ENCODE results near the gene BSN.

BSN gene

GRCh38 chr3:49534581-49535441 lies 19.5 kb upstream of the BSN start:
- H3K36me3 ChIP-seq (ENCODE audit: control insufficient read depth in 1 of 2, insufficient read depth in 2 of 2, low read length in 2 of 2), result peaks cover 24 to 29% of the 10 kb centered on the region in 2 donors

DNA sequence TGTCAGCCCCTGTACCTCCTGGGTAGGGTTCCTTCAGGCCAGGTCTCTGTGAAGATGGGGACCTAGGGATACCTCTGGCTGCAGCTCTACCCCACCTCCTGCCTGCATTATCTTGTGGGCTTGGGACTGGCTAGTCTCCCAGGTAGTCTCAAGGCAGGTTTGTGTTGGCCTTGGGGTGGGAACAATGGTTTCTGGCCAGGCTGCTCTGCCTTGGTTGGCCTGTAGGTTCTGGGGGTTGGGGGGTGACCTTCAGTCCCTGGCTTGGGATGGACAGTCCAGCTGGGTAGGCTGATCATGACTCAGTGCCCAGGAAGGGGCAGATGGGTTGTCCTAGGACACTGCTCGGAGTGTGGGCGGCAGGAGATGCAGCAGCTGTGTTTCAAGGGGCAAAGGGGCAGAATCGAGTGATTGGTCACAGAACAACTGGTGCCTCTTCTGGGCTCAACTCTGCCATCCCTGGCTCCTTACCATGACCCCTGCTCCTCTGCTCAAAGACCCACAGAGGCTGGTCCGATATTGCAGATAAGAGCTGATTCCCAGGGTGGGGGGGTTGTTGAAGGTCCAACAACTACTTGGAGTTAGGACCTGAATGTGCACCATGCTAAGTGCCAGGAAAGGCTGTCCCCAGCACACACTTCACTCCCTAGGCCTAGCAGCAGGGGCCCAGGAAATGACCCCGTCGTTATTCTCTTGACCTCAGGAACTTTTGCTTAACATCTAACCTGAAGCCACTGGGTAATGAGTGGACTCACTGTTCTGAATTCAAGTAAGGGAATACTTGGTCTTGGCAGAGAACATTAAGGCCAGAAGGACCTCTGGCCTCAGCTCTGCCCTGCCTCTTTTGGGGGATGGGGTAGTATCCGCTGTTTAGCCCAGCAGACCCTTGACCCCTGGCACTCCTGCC lies 18.1 kb upstream of the BSN start:
- Histone ChIP-seq H3K9me3 (ENCODE audit: control insufficient read depth in 1 of 2, low read length in 2 of 2) (no peaks in the 10 kb centered on the region), H3K4me1 (ENCODE audit: control insufficient read depth in 1 of 2, insufficient read depth in 2 of 2, low read length in 2 of 2) (peaks cover 13 to 15% of the 10 kb centered on the region in 2 donors), H3K9ac (ENCODE audit: low read depth in 1 of 2, low read length in 2 of 2) (peak overlapping the region in 1 of 2 donors; percentile 10), H3K27ac (ENCODE audit: low read depth, low read length) (no peak overlapping the region), H3K27me3 (ENCODE audit: control insufficient read depth in 1 of 2, insufficient read depth in 2 of 2, low read length in 2 of 2) (no peaks in the 10 kb centered on the region), H3K4me3 (ENCODE audit: low read depth in 1 of 2, low read length in 2 of 2) (no peak overlapping the region), H3K36me3 (ENCODE audit: control insufficient read depth in 1 of 2, insufficient read depth in 2 of 2, low read length in 2 of 2) (peaks cover 18 to 24% of the 10 kb centered on the region in 2 donors)

More at GRCh38 chr3:49534581-49535441, 19.5 kb upstream of the BSN start:
- H3K27me3 ChIP-seq (ENCODE audit: control insufficient read depth in 1 of 2, insufficient read depth in 2 of 2, low read length in 2 of 2), result no peaks in the 10 kb centered on the region
- H3K4me3 ChIP-seq (ENCODE audit: low read depth in 1 of 2, low read length in 2 of 2), result no peak overlapping the region
- H3K9me3 ChIP-seq (ENCODE audit: control insufficient read depth in 1 of 2, low read length in 2 of 2), result no peaks in the 10 kb centered on the region
- H3K27ac ChIP-seq (ENCODE audit: low read depth, low read length), result peak overlapping the region; percentile 41
- peak overlapping the region in 1 of 2 donors; percentile 22 for H3K9ac ChIP-seq (ENCODE audit: low read depth in 1 of 2, low read length in 2 of 2)
- peaks cover 7 to 9% of the 10 kb centered on the region in 2 donors for H3K4me1 ChIP-seq (ENCODE audit: control insufficient read depth in 1 of 2, insufficient read depth in 2 of 2, low read length in 2 of 2)

DNA sequence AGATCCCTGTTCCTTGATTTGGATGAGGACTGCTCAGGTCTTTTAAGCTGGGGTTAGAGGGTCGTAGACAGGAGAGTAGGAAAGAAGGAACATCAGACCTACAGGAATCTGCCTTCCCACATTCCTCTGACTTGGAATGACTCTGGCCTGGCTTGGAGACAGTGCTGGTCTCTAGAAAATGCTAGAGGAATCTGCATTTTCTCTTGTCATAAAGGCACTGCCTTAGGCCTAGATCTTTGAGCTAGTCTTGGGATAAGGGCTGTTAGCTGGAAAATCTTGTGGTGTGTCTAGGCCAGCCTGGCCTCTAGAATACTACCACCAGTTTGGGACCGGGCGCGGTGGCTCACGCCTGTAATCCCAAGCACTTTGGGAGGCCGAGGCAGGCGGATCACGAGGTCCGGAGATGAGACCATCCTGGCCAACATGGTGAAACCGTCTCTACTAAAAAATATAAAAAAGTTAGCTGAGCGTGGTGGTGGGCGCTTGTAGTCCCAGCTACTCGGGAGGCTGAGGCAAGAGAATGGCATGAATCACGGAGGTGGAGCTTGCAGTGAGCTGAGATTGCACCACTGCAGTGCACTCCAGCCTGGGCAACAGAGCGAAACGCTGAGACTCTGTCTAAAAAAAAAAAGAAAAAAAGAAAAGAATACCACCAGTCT lies 17.3 kb upstream of the BSN start:
- Histone ChIP-seq H3K4me1 (ENCODE audit: control insufficient read depth in 1 of 2, insufficient read depth in 2 of 2, low read length in 2 of 2) (peaks cover 13 to 15% of the 10 kb centered on the region in 2 donors), H3K27me3 (ENCODE audit: control insufficient read depth in 1 of 2, insufficient read depth in 2 of 2, low read length in 2 of 2) (no peaks in the 10 kb centered on the region), H3K4me3 (ENCODE audit: low read depth in 1 of 2, low read length in 2 of 2) (no peak overlapping the region), H3K9ac (ENCODE audit: low read depth in 1 of 2, low read length in 2 of 2) (peak overlapping the region in 1 of 2 donors; percentile 10), H3K9me3 (ENCODE audit: control insufficient read depth in 1 of 2, low read length in 2 of 2) (no peaks in the 10 kb centered on the region), H3K36me3 (ENCODE audit: control insufficient read depth in 1 of 2, insufficient read depth in 2 of 2, low read length in 2 of 2) (peaks cover 10 to 16% of the 10 kb centered on the region in 2 donors), H3K27ac (ENCODE audit: low read depth, low read length) (no peak overlapping the region)

GRCh38 chr3:49539659-49540560 lies 14.4 kb upstream of the BSN start:
- H3K27ac ChIP-seq (ENCODE audit: low read depth, low read length), result peak overlapping the region; percentile 28
- H3K27me3 ChIP-seq (ENCODE audit: control insufficient read depth in 1 of 2, insufficient read depth in 2 of 2, low read length in 2 of 2), result no peaks in the 10 kb centered on the region
- no peaks in the 10 kb centered on the region for H3K9me3 ChIP-seq (ENCODE audit: control insufficient read depth in 1 of 2, low read length in 2 of 2)
- peaks cover 13 to 15% of the 10 kb centered on the region in 2 donors for H3K4me1 ChIP-seq (ENCODE audit: control insufficient read depth in 1 of 2, insufficient read depth in 2 of 2, low read length in 2 of 2)
- peaks cover 0 to 4% of the 10 kb centered on the region in 2 donors for H3K36me3 ChIP-seq (ENCODE audit: control insufficient read depth in 1 of 2, insufficient read depth in 2 of 2, low read length in 2 of 2)
- H3K9ac ChIP-seq (ENCODE audit: low read depth in 1 of 2, low read length in 2 of 2), result peak overlapping the region; percentile 46 to 73
- H3K4me3 ChIP-seq (ENCODE audit: low read depth in 1 of 2, low read length in 2 of 2), result peak overlapping the region; percentile 65 to 76

GRCh38 chr3:49552087-49552486 lies 2.2 kb upstream of the BSN start:
- Histone ChIP-seq H3K27ac (ENCODE audit: low read depth, low read length) (no peak overlapping the region), H3K4me3 (ENCODE audit: low read depth in 1 of 2, low read length in 2 of 2) (no peak overlapping the region), H3K9ac (ENCODE audit: low read depth in 1 of 2, low read length in 2 of 2) (no peak overlapping the region), H3K36me3 (ENCODE audit: control insufficient read depth in 1 of 2, insufficient read depth in 2 of 2, low read length in 2 of 2) (no peaks in the 10 kb centered on the region), H3K27me3 (ENCODE audit: control insufficient read depth in 1 of 2, insufficient read depth in 2 of 2, low read length in 2 of 2) (peaks cover 9 to 14% of the 10 kb centered on the region in 2 donors), H3K4me1 (ENCODE audit: control insufficient read depth in 1 of 2, insufficient read depth in 2 of 2, low read length in 2 of 2) (peaks cover 11 to 12% of the 10 kb centered on the region in 2 donors), H3K9me3 (ENCODE audit: control insufficient read depth in 1 of 2, low read length in 2 of 2) (no peaks in the 10 kb centered on the region)

- H3K36me3 ChIP-seq (ENCODE audit: control insufficient read depth in 1 of 2, insufficient read depth in 2 of 2, low read length in 2 of 2), result no peaks in the 10 kb centered on the region
- peak overlapping the region in 1 of 2 donors; percentile 79 for H3K4me3 ChIP-seq (ENCODE audit: low read depth in 1 of 2, low read length in 2 of 2)
- no peak overlapping the region for H3K27ac ChIP-seq (ENCODE audit: low read depth, low read length)
- H3K9ac ChIP-seq (ENCODE audit: low read depth in 1 of 2, low read length in 2 of 2), result peak overlapping the region in 1 of 2 donors; percentile 46
- no peaks in the 10 kb centered on the region for H3K9me3 ChIP-seq (ENCODE audit: control insufficient read depth in 1 of 2, low read length in 2 of 2)
- peaks cover 11 to 12% of the 10 kb centered on the region in 2 donors for H3K4me1 ChIP-seq (ENCODE audit: control insufficient read depth in 1 of 2, insufficient read depth in 2 of 2, low read length in 2 of 2)
- peaks cover 9 to 12% of the 10 kb centered on the region in 2 donors for H3K27me3 ChIP-seq (ENCODE audit: control insufficient read depth in 1 of 2, insufficient read depth in 2 of 2, low read length in 2 of 2)
Observed at GRCh38 chr3:49553324-49553691, 969 bp upstream of the BSN start.

- peaks cover 9 to 12% of the 10 kb centered on the region in 2 donors for H3K27me3 ChIP-seq (ENCODE audit: control insufficient read depth in 1 of 2, insufficient read depth in 2 of 2, low read length in 2 of 2)
- no peak overlapping the region for H3K9ac ChIP-seq (ENCODE audit: low read depth in 1 of 2, low read length in 2 of 2)
- H3K4me3 ChIP-seq (ENCODE audit: low read depth in 1 of 2, low read length in 2 of 2), result peak overlapping the region; percentile 17 to 30
Observed at GRCh38 chr3:49554633-49555265, 472 bp downstream of the BSN start.

DNA sequence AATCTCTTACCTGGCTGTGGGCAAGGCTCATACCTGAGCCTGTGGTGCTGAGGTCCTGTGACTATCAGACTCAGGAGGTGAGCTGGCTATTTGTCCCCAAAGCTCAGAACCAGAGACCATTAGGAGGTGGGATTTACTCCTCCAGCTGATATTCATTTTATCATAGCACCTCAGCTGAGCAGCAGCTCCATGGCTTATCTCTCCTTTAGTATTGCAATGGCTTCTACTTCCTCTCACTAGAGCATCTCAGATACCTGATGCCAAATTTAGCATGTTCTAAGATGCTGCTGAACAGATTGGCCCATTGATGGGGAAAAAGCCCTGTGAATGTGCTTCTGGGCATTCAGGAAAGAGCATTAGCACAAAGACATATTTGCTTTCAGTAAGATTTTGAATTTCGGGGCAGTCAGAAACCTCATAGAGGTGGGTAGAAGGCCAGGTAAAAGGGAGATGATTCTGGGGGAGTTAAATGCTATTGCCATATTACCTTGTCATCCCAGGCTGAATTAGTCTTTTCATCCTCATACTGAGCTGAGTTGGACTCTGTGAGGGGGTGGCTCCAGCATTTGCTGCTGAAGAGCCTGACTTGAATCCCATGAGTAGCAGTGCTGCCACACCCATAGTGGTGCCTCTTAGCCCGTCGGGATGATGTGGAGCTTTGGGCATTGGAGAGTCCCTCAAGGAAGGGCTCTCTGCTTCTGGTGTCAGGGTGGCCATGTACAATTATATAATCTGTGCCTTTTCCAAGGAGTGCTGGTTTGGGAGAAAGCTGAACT lies 2.4 kb downstream of the BSN start:
- Histone ChIP-seq H3K27ac (ENCODE audit: low read depth, low read length) (no peak overlapping the region), H3K4me1 (ENCODE audit: control insufficient read depth in 1 of 2, insufficient read depth in 2 of 2, low read length in 2 of 2) (peaks cover 11 to 12% of the 10 kb centered on the region in 2 donors), H3K4me3 (ENCODE audit: low read depth in 1 of 2, low read length in 2 of 2) (no peak overlapping the region), H3K9me3 (ENCODE audit: control insufficient read depth in 1 of 2, low read length in 2 of 2) (no peaks in the 10 kb centered on the region), H3K27me3 (ENCODE audit: control insufficient read depth in 1 of 2, insufficient read depth in 2 of 2, low read length in 2 of 2) (peaks cover 9 to 12% of the 10 kb centered on the region in 2 donors), H3K36me3 (ENCODE audit: control insufficient read depth in 1 of 2, insufficient read depth in 2 of 2, low read length in 2 of 2) (no peaks in the 10 kb centered on the region), H3K9ac (ENCODE audit: low read depth in 1 of 2, low read length in 2 of 2) (no peak overlapping the region)

More at GRCh38 chr3:49554633-49555265, 472 bp downstream of the BSN start:
- H3K9me3 ChIP-seq (ENCODE audit: control insufficient read depth in 1 of 2, low read length in 2 of 2), result no peaks in the 10 kb centered on the region
- H3K36me3 ChIP-seq (ENCODE audit: control insufficient read depth in 1 of 2, insufficient read depth in 2 of 2, low read length in 2 of 2), result no peaks in the 10 kb centered on the region
- no peak overlapping the region for H3K27ac ChIP-seq (ENCODE audit: low read depth, low read length)
- H3K4me1 ChIP-seq (ENCODE audit: control insufficient read depth in 1 of 2, insufficient read depth in 2 of 2, low read length in 2 of 2), result peaks cover 11 to 12% of the 10 kb centered on the region in 2 donors

Data from duodenal mucosa (tissue), 2 donors.